Esophagus muscularis mucosa (tissue), 4 donors: ENCODE results near the gene RAET1E.

ENCODE experiments used
- EP300 ChIP-seq: sonication (generic); formaldehyde crosslinking; IDR thresholded peaks from one replicate; pipeline ENCODE4 v1.6.1; 2017; ENCODE audit warnings: antibody characterized with exemption
- POLR2AphosphoS5 ChIP-seq, 2 donors: sonication (generic); formaldehyde crosslinking; IDR thresholded peaks; one replicate each; pipeline ENCODE4 v1.6.1; 2017; ENCODE audit warnings: antibody characterized with exemption in 2 of 2
- TF ChIP-seq, protein P1 (sequence below), 3 experiments: fragments of 200-600 bp in 2 of 3; fragments of 450-650 bp in 1 of 3; sonication (generic) in 2 of 3; IDR thresholded peaks; one replicate each; pipeline ENCODE4 v1.5.1; 2017 to 2019; ENCODE audit warnings: antibody characterized with exemption in 3 of 3, mild to moderate bottlenecking in 2 of 3, moderate library complexity in 1 of 3

DNA sequence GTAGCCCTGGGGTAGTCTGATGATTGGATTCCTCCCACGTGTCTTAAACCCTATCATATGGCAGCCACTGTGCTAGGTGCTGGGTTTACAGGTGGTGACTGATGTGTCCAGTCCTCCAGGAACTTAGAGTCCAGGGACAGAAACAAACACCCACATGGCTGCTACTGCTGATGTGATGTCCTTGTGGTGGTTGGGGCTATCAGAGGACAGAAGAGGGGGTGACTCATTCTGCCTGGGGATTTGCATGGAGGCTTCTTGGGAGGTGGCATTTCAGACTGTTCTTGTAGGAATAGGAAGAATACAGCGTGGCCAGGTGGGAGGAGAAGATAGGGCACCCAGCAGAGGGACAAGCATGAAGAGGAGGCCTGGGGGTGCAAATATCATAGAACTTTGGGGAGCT lies 15.2 kb upstream of the RAET1E start:
- no peak for TF ChIP-seq POLR2AphosphoS5 (IDR thresholded peaks at IDR 0.05)
- TF ChIP-seq EP300: no peak
- TF ChIP-seq, protein P1, sequence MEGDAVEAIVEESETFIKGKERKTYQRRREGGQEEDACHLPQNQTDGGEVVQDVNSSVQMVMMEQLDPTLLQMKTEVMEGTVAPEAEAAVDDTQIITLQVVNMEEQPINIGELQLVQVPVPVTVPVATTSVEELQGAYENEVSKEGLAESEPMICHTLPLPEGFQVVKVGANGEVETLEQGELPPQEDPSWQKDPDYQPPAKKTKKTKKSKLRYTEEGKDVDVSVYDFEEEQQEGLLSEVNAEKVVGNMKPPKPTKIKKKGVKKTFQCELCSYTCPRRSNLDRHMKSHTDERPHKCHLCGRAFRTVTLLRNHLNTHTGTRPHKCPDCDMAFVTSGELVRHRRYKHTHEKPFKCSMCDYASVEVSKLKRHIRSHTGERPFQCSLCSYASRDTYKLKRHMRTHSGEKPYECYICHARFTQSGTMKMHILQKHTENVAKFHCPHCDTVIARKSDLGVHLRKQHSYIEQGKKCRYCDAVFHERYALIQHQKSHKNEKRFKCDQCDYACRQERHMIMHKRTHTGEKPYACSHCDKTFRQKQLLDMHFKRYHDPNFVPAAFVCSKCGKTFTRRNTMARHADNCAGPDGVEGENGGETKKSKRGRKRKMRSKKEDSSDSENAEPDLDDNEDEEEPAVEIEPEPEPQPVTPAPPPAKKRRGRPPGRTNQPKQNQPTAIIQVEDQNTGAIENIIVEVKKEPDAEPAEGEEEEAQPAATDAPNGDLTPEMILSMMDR (IDR thresholded peaks at IDR 0.05): no peak
